UCSD-AML1 (cell line): ENCODE results near the gene CDKN2D.
A peak's percentile ranks its signal among the peaks of the same experiment; 100 is the strongest.
"Not testable (repeated sequence)": the region's sequence is repeated elsewhere in the genome, so short reads cannot be mapped to it uniquely, and the experiment has no call there.

Experiments
- DNase-seq: peaks from one replicate; lab custom pipeline; 2025; ENCODE audit not compliant: unreplicated experiment; lab: John Stamatoyannopoulos, UW

CDKN2D gene

GRCh38 chr19:10582091-10582490 is 13.3 kb upstream of the CDKN2D start:
- DNase-seq: no peak

GRCh38 chr19:10580979-10581631 is 12.3 kb upstream of the CDKN2D start:
- DNase-seq: peak; percentile 89

GRCh38 chr19:10577951-10578350 is 9.2 kb upstream of the CDKN2D start:
- no peak for DNase-seq

GRCh38 chr19:10575011-10575716 is 6.4 kb upstream of the CDKN2D start:
- DNase-seq: no peak

- DNase-seq: no peak
These were observed 5.7 kb upstream of the CDKN2D start for GRCh38 chr19:10574462-10574861.

- not testable (repeated sequence) for DNase-seq
These were observed 5.0 kb upstream of the CDKN2D start for GRCh38 chr19:10573793-10574192.

- no peak for DNase-seq
These were observed 535 bp downstream of the CDKN2D start for GRCh38 chr19:10568062-10568825.

- no peak for DNase-seq
These were observed 1.1 kb downstream of the CDKN2D start for GRCh38 chr19:10567656-10568055.

GRCh38 chr19:10566658-10567410 is 1.9 kb downstream of the CDKN2D start:
- DNase-seq: peak; percentile 49

- no peak for DNase-seq
These were observed 2.4 kb downstream of the CDKN2D start for GRCh38 chr19:10566408-10566657.

- DNase-seq: peak; percentile 100
These were observed 3.0 kb downstream of the CDKN2D start, which contains the start of gene KRI1 for GRCh38 chr19:10565567-10566407. Gene KRI1 (minus strand): TSS chr19:10566010. CDS start chr19:10565999, 11 bp downstream.

- DNase-seq: peak; percentile 62
These were observed 3.7 kb downstream of the CDKN2D start for GRCh38 chr19:10565028-10565566.

- DNase-seq: no peak
These were observed 6.2 kb downstream of the CDKN2D start for GRCh38 chr19:10562609-10563008.

- DNase-seq: no peak
These were observed 8.6 kb downstream of the CDKN2D start for GRCh38 chr19:10560154-10560553.

- no peak for DNase-seq
These were observed 11.1 kb downstream of the CDKN2D start for GRCh38 chr19:10557603-10558197.

GRCh38 chr19:10555610-10555973 is 13.2 kb downstream of the CDKN2D start:
- DNase-seq: no peak

GRCh38 chr19:10554760-10555609 is 13.8 kb downstream of the CDKN2D start:
- no peak for DNase-seq

GRCh38 chr19:10553943-10554381 is 14.8 kb downstream of the CDKN2D start:
- peak; percentile 24 for DNase-seq

GRCh38 chr19:10553087-10553667 is 15.6 kb downstream of the CDKN2D start:
- no peak for DNase-seq
